LNCaP clone FGC (cell line): Measurements from ENCODE around the gene SLC17A1.
A peak's percentile ranks its signal among the peaks of the same experiment; 100 is the strongest.

Experiments
- DNase-seq: peaks from one replicate; pipeline ENCODE4 v3.0.0-alpha.2; 2011; ENCODE audit warnings: low read depth
- H3K4me3 ChIP-seq: 2 replicates; pipeline ENCODE4 v1.5.1; 2011; ENCODE audit warnings: mild to moderate bottlenecking, low read depth, low read length, control low read depth
- CTCF ChIP-seq: IDR thresholded peaks from 2 replicates; pipeline ENCODE4 v1.5.1; 2012; ENCODE audit warnings: mild to moderate bottlenecking; ENCODE audit not compliant: control insufficient read depth, insufficient read depth; ENCODE audit errors: extremely low read depth

SLC17A1 gene

GRCh38 chr6:25804804-25805203 lies 27.0 kb downstream of the SLC17A1 start:
- no peak overlapping the region for H3K4me3 ChIP-seq
- DNase-seq, result peak; percentile 66
- TF ChIP-seq CTCF, result no peak

- H3K4me3 ChIP-seq, result no peak overlapping the region
- no peak for DNase-seq
- TF ChIP-seq CTCF, result no peak
Measured at GRCh38 chr6:25801436-25801835, 30.4 kb downstream of the SLC17A1 start.

- H3K4me3 ChIP-seq, result no peak overlapping the region
- no peak for TF ChIP-seq CTCF
- no peak for DNase-seq
Measured at GRCh38 chr6:25794784-25795183, 37.1 kb downstream of the SLC17A1 start.

DNA sequence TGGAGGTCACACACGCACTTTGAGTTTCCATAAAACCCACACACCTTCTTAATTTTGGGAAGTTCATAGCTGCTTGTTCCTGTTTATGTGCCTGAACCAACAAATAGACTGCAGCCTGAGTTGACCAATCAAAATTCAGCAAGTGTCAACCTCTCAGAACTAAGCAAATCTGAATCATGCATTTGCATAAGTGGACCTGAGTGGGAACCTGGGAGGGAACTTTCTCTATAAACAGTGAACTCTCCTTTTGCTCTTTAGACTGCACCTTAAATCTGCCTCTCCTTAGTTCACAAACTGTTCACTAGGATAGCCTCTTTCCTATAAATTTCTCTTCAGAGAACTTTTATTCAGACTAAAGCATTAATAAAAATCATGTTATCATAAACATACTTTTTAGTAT lies 37.9 kb downstream of the SLC17A1 start:
- no peak overlapping the region for H3K4me3 ChIP-seq
- no peak for TF ChIP-seq CTCF
- DNase-seq, result no peak

DNA sequence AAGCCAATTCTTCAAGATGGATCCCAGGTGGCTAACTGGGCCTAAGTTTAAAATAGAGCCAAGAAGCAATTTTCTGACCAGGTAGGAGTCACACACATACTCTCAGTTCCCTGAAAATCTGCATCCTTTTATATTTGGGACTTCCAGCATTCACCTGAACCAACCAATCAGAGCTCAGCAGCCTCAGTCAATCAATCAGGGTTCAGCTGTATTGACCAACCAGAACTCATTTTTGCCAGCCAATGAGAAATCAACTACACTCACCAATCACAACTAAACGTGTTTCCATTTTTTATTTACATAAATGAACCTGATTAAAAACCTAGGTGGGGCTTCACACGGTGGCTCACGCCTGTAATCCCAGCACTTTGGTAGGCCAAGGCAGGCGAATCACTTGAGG lies 39.8 kb downstream of the SLC17A1 start:
- no peak for TF ChIP-seq CTCF
- DNase-seq, result no peak
- H3K4me3 ChIP-seq, result no peak overlapping the region

GRCh38 chr6:25789475-25789874 lies 42.4 kb downstream of the SLC17A1 start:
- H3K4me3 ChIP-seq, result no peak overlapping the region
- DNase-seq, result no peak
- no peak for TF ChIP-seq CTCF

GRCh38 chr6:25788305-25788922 lies 43.4 kb downstream of the SLC17A1 start:
- H3K4me3 ChIP-seq, result no peak overlapping the region
- TF ChIP-seq CTCF, result peak; percentile 54
- DNase-seq, result peak; percentile 27
